ENCODE data around the gene KRT9.
"Not testable (repeated sequence)": the region's sequence is repeated elsewhere in the genome, so short reads cannot be mapped to it uniquely, and the experiment has no call there.

KRT9 gene

GRCh38 chr17:41602524-41602923 lies 30.7 kb upstream of the KRT9 start:
- DNase-seq (ENCODE audit: low spot score) = no peak

GRCh38 chr17:41600318-41600717 lies 28.5 kb upstream of the KRT9 start:
- DNase-seq (ENCODE audit: low spot score) = no peak

- DNase-seq (ENCODE audit: low spot score) = no peak
Measured at GRCh38 chr17:41599680-41600079, 27.8 kb upstream of the KRT9 start.

- DNase-seq (ENCODE audit: low spot score) = no peak
Measured at GRCh38 chr17:41595585-41595984, 23.7 kb upstream of the KRT9 start.

- no peak for DNase-seq (ENCODE audit: low spot score)
Measured at GRCh38 chr17:41594363-41594915, 22.6 kb upstream of the KRT9 start.

- no peak for DNase-seq (ENCODE audit: low spot score)
Measured at GRCh38 chr17:41593306-41593981, 21.6 kb upstream of the KRT9 start.

GRCh38 chr17:41592601-41593305 lies 20.9 kb upstream of the KRT9 start:
- DNase-seq (ENCODE audit: low spot score) = no peak

- no peak for DNase-seq (ENCODE audit: low spot score)
Measured at GRCh38 chr17:41589301-41589700, 17.4 kb upstream of the KRT9 start.

GRCh38 chr17:41588126-41588810 lies 16.4 kb upstream of the KRT9 start:
- DNase-seq (ENCODE audit: low spot score) = no peak

- DNase-seq (ENCODE audit: low spot score) = no peak
Measured at GRCh38 chr17:41586863-41587495, 15.1 kb upstream of the KRT9 start, which contains the start of gene KRT14. Gene KRT14, minus strand, starts transcription at chr17:41586895. Its CDS starts 61 bp downstream, at chr17:41586834.

- DNase-seq (ENCODE audit: low spot score) = no peak
Measured at GRCh38 chr17:41585301-41586056, 13.6 kb upstream of the KRT9 start.

GRCh38 chr17:41584331-41584927 lies 12.6 kb upstream of the KRT9 start:
- DNase-seq (ENCODE audit: low spot score) = not testable (repeated sequence)

GRCh38 chr17:41583137-41584127 lies 11.6 kb upstream of the KRT9 start:
- DNase-seq (ENCODE audit: low spot score) = no peak

- DNase-seq (ENCODE audit: low spot score) = not testable (repeated sequence)
Measured at GRCh38 chr17:41582061-41582968, 10.5 kb upstream of the KRT9 start.

- no peak for DNase-seq (ENCODE audit: low spot score)
Measured at GRCh38 chr17:41581366-41582060, 9.7 kb upstream of the KRT9 start.

- DNase-seq (ENCODE audit: low spot score) = no peak
Measured at GRCh38 chr17:41580687-41581365, 9.0 kb upstream of the KRT9 start.

GRCh38 chr17:41580244-41580575 lies 8.4 kb upstream of the KRT9 start:
- DNase-seq (ENCODE audit: low spot score) = no peak
